Right lobe of liver (tissue), 6 donors: Measurements from ENCODE around the gene MYRF. TPM values are rescaled to one million over a fixed set of nuclear protein-coding genes. Genes with fewer than 3 reads are reported as not detected.

Experiments used
- ATAC-seq, 4 donors: fragments of 200-7000 bp; cut with Tn5 transposase; one replicate each; pipeline ENCODE4 v1.9.1; 2020; ENCODE audit warnings: mild to moderate bottlenecking in 4 of 4, moderate library complexity in 4 of 4
- DNase-seq, 3 donors: peaks; one replicate each; pipeline ENCODE4 v3.0.0-alpha.2; 2020
- H3K27ac ChIP-seq, 3 donors: fragments of 200-600 bp; one replicate each; pipeline ENCODE4 v1.8.0; 2022
- H3K27me3 ChIP-seq, 2 donors: fragments of 200-600 bp; one replicate each; pipeline ENCODE4 v1.8.0; 2022
- H3K36me3 ChIP-seq, 4 donors: fragments of 200-600 bp; sonication (generic) in 1 of 4; one replicate each; pipeline versions ENCODE4 v1.5.1 to v1.8.0; 2017 to 2022; ENCODE audit warnings: control low read depth in 1 of 4
- H3K4me1 ChIP-seq, 4 donors: fragments of 200-600 bp; sonication (generic) in 1 of 4; one replicate each; pipeline versions ENCODE4 v1.5.1 to v1.8.0; 2017 to 2022; ENCODE audit warnings: control low read depth in 1 of 4
- H3K4me3 ChIP-seq, 3 donors: fragments of 200-600 bp; one replicate each; pipeline ENCODE4 v1.8.0; 2022
- H3K9me3 ChIP-seq, 4 donors: fragments of 200-600 bp; sonication (generic) in 1 of 4; one replicate each; pipeline versions ENCODE4 v1.5.1 to v1.8.0; 2017 to 2022; ENCODE audit warnings: control low read depth in 1 of 4
- CTCF ChIP-seq, 4 donors: fragments of 200-600 bp in 3 of 4; fragments of 450-650 bp in 1 of 4; IDR thresholded peaks; one replicate each; pipeline versions ENCODE4 v1.5.1 to v1.8.0; 2016 to 2022; ENCODE audit warnings: antibody characterized with exemption in 4 of 4, mild to moderate bottlenecking in 2 of 4
- POLR2A ChIP-seq: fragments of 450-650 bp; IDR thresholded peaks from one replicate; pipeline ENCODE4 v1.6.1; 2017; ENCODE audit warnings: antibody characterized with exemption, mild to moderate bottlenecking
- WGBS: methylation state at CpG from one replicate; pipeline ENCODE4 v1.1.6; 2018; ENCODE audit warnings: low coverage, low lambda C conversion rate; ENCODE audit not compliant: insufficient coverage; ENCODE audit errors: missing lambda C conversion rate; 5-methylcytosine and 5-hydroxymethylcytosine counted together
- intact Hi-C, 2 donors: fragments of 100-400 bp; cut with DNase I; formaldehyde crosslinking; loops; one replicate each; pipeline versions ENCODE4 v1.11.2 to v1.14.1; 2022
- total RNA-seq, 6 experiments: library from RNA; depleted of rRNA in 2 of 6; stranded (reverse); fragments of >200 nt in 2 of 6; fragmentation: NEBNext Ultra II Directional in 3 of 6; extraction: Animal tissue kit (Norgen Biotek cat#: 25700) in 3 of 6; gene quantifications; one replicate each; pipeline versions ENCODE4 v1.1.0 to v1.2.4, GENCODE V29; 2016 to 2023
- donor health status: DM: no; HTN: yes; CAD: no.
- donor health status: DM: no; HTN: no; CAD: no.
- donor health status: DM: no; HTN: no; CAD: no.
- donor health status: DM: no; HTN: yes; CAD: no.
- donor health status: DM: no; HTN: yes; CAD: no.

MYRF gene
- total RNA-seq, 6 experiments from 2014 or later: 7.6 to 16.4 (median 11.6) TPM

GRCh38 chr11:61735391-61735790 lies 17.0 kb upstream of the MYRF start:
- Histone ChIP-seq H3K4me3 (no peak overlapping the region), H3K27me3 (no peaks in the 10 kb centered on the region), H3K9me3 (no peaks in the 10 kb centered on the region), H3K27ac (no peak overlapping the region), H3K4me1 (no peaks in the 10 kb centered on the region), H3K36me3 (peaks cover 0 to 2% (median 0%) of the 10 kb centered on the region in 4 donors)
- intact Hi-C loops: loop anchor here in 1 of 2 donors (10.0 kb wide), 1 partner anchor 61 kb away; no protein-coding TSS in a partner anchor
- DNase-seq (no peak), ATAC-seq (no peak)
- TF ChIP-seq CTCF (IDR thresholded peaks at IDR 0.05): no peak
- no CpG with 5 or more reads among the region's 17 CpGs for WGBS

- no peak for TF ChIP-seq POLR2A
- TF ChIP-seq CTCF (IDR thresholded peaks at IDR 0.05): no peak
- Histone ChIP-seq H3K36me3 (peaks cover 0 to 2% (median 0%) of the 10 kb centered on the region in 4 donors), H3K4me3 (no peak overlapping the region), H3K9me3 (no peaks in the 10 kb centered on the region), H3K27ac (no peak overlapping the region), H3K4me1 (no peaks in the 10 kb centered on the region), H3K27me3 (no peaks in the 10 kb centered on the region)
- intact Hi-C loops: loop anchor here in 1 of 2 donors (10.0 kb wide), 1 partner anchor 62 kb away; no protein-coding TSS in a partner anchor
- WGBS: 60% methylated on average over 1 of the region's 5 CpGs
- no peak for ATAC-seq
- DNase-seq: no peak
These were observed 16.1 kb upstream of the MYRF start for GRCh38 chr11:61736310-61736709.

GRCh38 chr11:61737131-61737530 lies 15.3 kb upstream of the MYRF start:
- DNase-seq: no peak
- no peaks in the 10 kb centered on the region for H3K9me3 ChIP-seq
- ATAC-seq: no peak
- H3K27me3 ChIP-seq: no peaks in the 10 kb centered on the region
- peaks cover 0 to 2% (median 0%) of the 10 kb centered on the region in 4 donors for H3K36me3 ChIP-seq
- no peaks in the 10 kb centered on the region for H3K4me1 ChIP-seq
- no peak overlapping the region for H3K27ac ChIP-seq
- intact Hi-C loops: loop anchor here in 1 of 2 donors (10.0 kb wide), 1 partner anchor 62 kb away; no protein-coding TSS in a partner anchor
- no peak overlapping the region for H3K4me3 ChIP-seq
- WGBS: no CpG with 5 or more reads among the region's 12 CpGs
- no peak for TF ChIP-seq CTCF (IDR thresholded peaks at IDR 0.05)
- TF ChIP-seq POLR2A: no peak

GRCh38 chr11:61737636-61738386 lies 14.6 kb upstream of the MYRF start:
- H3K27me3 ChIP-seq: no peaks in the 10 kb centered on the region
- TF ChIP-seq CTCF (IDR thresholded peaks at IDR 0.05) (no peak), POLR2A (no peak)
- H3K27ac ChIP-seq: no peak overlapping the region
- 60% methylated on average over 2 of the region's 23 CpGs for WGBS
- no peak overlapping the region for H3K4me3 ChIP-seq
- no peaks in the 10 kb centered on the region for H3K4me1 ChIP-seq
- no peaks in the 10 kb centered on the region for H3K9me3 ChIP-seq
- intact Hi-C loops: loop anchor here in 1 of 2 donors (10.0 kb wide), 1 partner anchor 63 kb away; no protein-coding TSS in a partner anchor
- H3K36me3 ChIP-seq: peaks cover 0 to 2% (median 0%) of the 10 kb centered on the region in 4 donors
- DNase-seq: no peak
- no peak for ATAC-seq
